GM23248 (cell line): ENCODE data around the gene KLHL12. TPM values are rescaled to one million over a fixed set of nuclear protein-coding genes. Genes with fewer than 3 reads are reported as not detected.

Experiments
- DNase-seq: peaks from one replicate; pipeline ENCODE4 v3.0.0-alpha.2; 2015
- H2AFZ ChIP-seq: fragments of 200-600 bp; sonication (generic); 2 replicates; pipeline ENCODE4 v1.6.1; 2016; ENCODE audit warnings: antibody characterized with exemption
- H3F3A ChIP-seq: fragments of 200-600 bp; sonication (generic); 2 replicates; pipeline ENCODE4 v1.6.1; 2016; ENCODE audit warnings: mild to moderate bottlenecking, antibody characterized with exemption, mixed run types; ENCODE audit not compliant: insufficient read depth
- H3K27ac ChIP-seq: fragments of 200-600 bp; sonication (generic); 2 replicates; pipeline ENCODE4 v1.5.1; 2016; ENCODE audit warnings: mild to moderate bottlenecking
- H3K27me3 ChIP-seq: fragments of 200-600 bp; sonication (generic); replicated peaks from 2 replicates; pipeline ENCODE4 v1.6.1; 2016; ENCODE audit warnings: mild to moderate bottlenecking; ENCODE audit not compliant: insufficient read depth
- H3K36me3 ChIP-seq: fragments of 200-600 bp; sonication (generic); 2 replicates; pipeline ENCODE4 v1.6.1; 2016; ENCODE audit warnings: low read depth, mild to moderate bottlenecking
- H3K4me1 ChIP-seq: fragments of 200-600 bp; sonication (generic); 2 replicates; pipeline ENCODE4 v1.6.1; 2016; ENCODE audit warnings: mild to moderate bottlenecking; ENCODE audit not compliant: insufficient read depth
- H3K4me2 ChIP-seq: fragments of 200-600 bp; sonication (generic); one replicate; pipeline ENCODE4 v1.6.1; 2016; ENCODE audit warnings: mild to moderate bottlenecking; ENCODE audit not compliant: unreplicated experiment
- H3K4me3 ChIP-seq: fragments of 200-600 bp; sonication (generic); 2 replicates; pipeline ENCODE4 v1.5.1; 2016; ENCODE audit warnings: mild to moderate bottlenecking
- H3K79me2 ChIP-seq: fragments of 200-600 bp; sonication (generic); 2 replicates; pipeline ENCODE4 v1.6.1; 2016; ENCODE audit warnings: mild to moderate bottlenecking; ENCODE audit not compliant: insufficient read depth
- H3K9ac ChIP-seq: fragments of 200-600 bp; sonication (generic); 2 replicates; pipeline ENCODE4 v1.6.1; 2016; ENCODE audit warnings: mild to moderate bottlenecking
- H3K9me2 ChIP-seq: fragments of 200-600 bp; sonication (generic); 2 replicates; pipeline ENCODE4 v1.6.1; 2016; ENCODE audit warnings: mixed run types, mild to moderate bottlenecking, moderate library complexity; ENCODE audit not compliant: insufficient read depth
- H3K9me3 ChIP-seq: fragments of 200-600 bp; sonication (generic); one replicate; pipeline ENCODE4 v1.6.1; 2017; ENCODE audit warnings: low read depth
- H4K20me1 ChIP-seq: fragments of 200-600 bp; sonication (generic); 2 replicates; pipeline ENCODE4 v1.6.0; 2016; ENCODE audit not compliant: insufficient read depth
- EZH2 ChIP-seq: fragments of 200-600 bp; sonication (generic); IDR thresholded peaks from 2 replicates; pipeline ENCODE4 v1.6.1; 2018; ENCODE audit warnings: antibody characterized with exemption, mild to moderate bottlenecking; ENCODE audit not compliant: insufficient read depth, poor library complexity, severe bottlenecking
- EZH2phosphoT487 ChIP-seq: fragments of 200-600 bp; sonication (generic); IDR thresholded peaks from 2 replicates; pipeline ENCODE4 v1.6.1; 2018; ENCODE audit warnings: antibody characterized with exemption, moderate library complexity, mild to moderate bottlenecking, low read depth; ENCODE audit not compliant: insufficient read depth
- WGBS, 2 experiments: methylation state at CpG; one replicate each; pipeline ENCODE4 v1.1.6; 2015 to 2017; ENCODE audit warnings: low lambda C conversion rate in 2 of 2, low coverage in 1 of 2; ENCODE audit errors: missing lambda C conversion rate in 2 of 2; 5-methylcytosine and 5-hydroxymethylcytosine counted together
- in situ Hi-C: fragments of 300-500 bp; cut with MboI; formaldehyde crosslinking; loops from 2 replicates; pipeline ENCODE4 v1.15.0; 2020
- polyA plus RNA-seq: library from polyadenylated mRNA; unstranded; fragments of >200 nt; fragmentation: Nextera tagmentation; extraction: Ambion mirVana; gene quantifications from 2 replicates; pipeline ENCODE4 v1.2.1, GENCODE V29; 2016
- small RNA-seq: library from RNA; depleted of rRNA; stranded (forward); fragments of <200 nt; gene quantifications from one replicate; pipeline ENCODE3, GENCODE V24; 2014; ENCODE audit warnings: low read depth, low replicate concordance
- total RNA-seq: library from RNA; depleted of rRNA; stranded (reverse); fragments of >200 nt; shearing (Covaris generic); gene quantifications from 2 replicates; pipeline ENCODE4 v1.2.3, GENCODE V29; 2014; rRNA removed

KLHL12 gene
- total and polyA plus RNA-seq, 2 experiments from 2014 or later, result 20.8 to 22.0 TPM

DNA sequence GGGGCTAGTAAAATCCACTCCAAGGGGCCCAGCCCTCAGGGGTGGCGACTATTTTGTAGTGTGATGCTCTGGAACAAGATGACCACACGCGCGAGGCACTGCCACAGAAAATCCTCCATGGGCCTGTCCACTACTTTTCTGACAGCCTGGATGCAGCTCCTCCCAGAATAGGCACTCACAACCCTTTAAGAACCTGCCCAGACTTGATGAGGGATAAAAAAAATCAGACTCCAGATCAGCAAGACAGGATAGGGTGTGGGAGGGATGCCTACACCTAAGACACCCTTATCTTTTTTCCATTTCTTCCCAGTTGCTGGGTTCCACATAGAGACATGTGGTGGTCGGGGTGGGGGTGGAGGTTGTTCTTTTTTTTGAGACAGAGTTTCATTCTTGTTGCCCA, 82.8 kb downstream of the KLHL12 start:
- 76 to 81% methylated on average over 5 of the region's 5 CpGs for WGBS, 2 experiments
- no peaks in the 10 kb centered on the region for H3K9me2 ChIP-seq
- TF ChIP-seq EZH2phosphoT487 (no peak), EZH2 (no peak)

DNA sequence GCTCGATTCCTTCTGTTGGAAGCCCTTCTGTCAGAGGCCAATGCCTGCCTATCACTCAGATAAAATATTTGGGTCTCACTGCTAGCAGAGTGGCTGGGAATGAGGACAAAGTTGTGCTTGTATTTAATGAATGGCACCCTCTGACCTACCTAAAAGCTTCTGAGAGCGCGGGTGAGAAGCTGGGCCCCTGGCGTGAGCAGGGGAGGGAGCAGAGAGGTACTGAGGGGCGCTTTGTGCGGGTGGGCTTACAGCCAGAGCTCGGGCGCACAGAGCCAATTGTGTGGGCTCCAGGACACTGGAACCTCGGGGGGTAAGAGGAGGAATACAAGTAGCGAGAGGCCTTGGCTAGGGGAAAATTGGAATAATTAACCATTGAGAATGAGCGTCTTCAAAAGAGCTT, 84.0 kb downstream of the KLHL12 start:
- no peaks in the 10 kb centered on the region for H3K27me3 ChIP-seq
- no peak overlapping the region for H3K4me3 ChIP-seq
- H3F3A ChIP-seq, result no peaks in the 10 kb centered on the region
- H3K4me2 ChIP-seq, result no peak overlapping the region
- no peaks in the 10 kb centered on the region for H3K9me2 ChIP-seq
- no peaks in the 10 kb centered on the region for H3K79me2 ChIP-seq
- no peak overlapping the region for H3K27ac ChIP-seq
- H3K4me1 ChIP-seq, result no peaks in the 10 kb centered on the region
- H2AFZ ChIP-seq, result no peak overlapping the region
- no peak for DNase-seq
- WGBS, 2 experiments, result 76 to 80% methylated on average over 11 of the region's 11 CpGs
- TF ChIP-seq EZH2phosphoT487, result no peak
- no peak for TF ChIP-seq EZH2
- no peaks in the 10 kb centered on the region for H4K20me1 ChIP-seq
- H3K9ac ChIP-seq, result no peak overlapping the region
- H3K36me3 ChIP-seq, result no peaks in the 10 kb centered on the region
- in situ Hi-C loops, result no loop called here
- no peaks in the 10 kb centered on the region for H3K9me3 ChIP-seq

More for the DNA sequence above, 82.8 kb downstream of the KLHL12 start:
- DNase-seq, result no peak
- Histone ChIP-seq H3K4me2 (no peak overlapping the region), H3K9me3 (no peaks in the 10 kb centered on the region), H3K9ac (no peak overlapping the region), H3K4me1 (no peaks in the 10 kb centered on the region), H3K4me3 (no peak overlapping the region), H3K36me3 (no peaks in the 10 kb centered on the region), H4K20me1 (no peaks in the 10 kb centered on the region), H3F3A (no peaks in the 10 kb centered on the region), H3K27ac (no peak overlapping the region), H3K27me3 (no peaks in the 10 kb centered on the region), H2AFZ (no peak overlapping the region), H3K79me2 (no peaks in the 10 kb centered on the region)
- in situ Hi-C loops, result no loop called here

Small RNA genes within 50 kb of the gene (small RNA-seq; reads per million reads assigned to genes)
- not detected for gene RF00019

Other genes with a start within 250 kb of the KLHL12 start
- not detected in 2 replicates for gene SYT2, start 216.8 kb downstream of the KLHL12 start, total RNA-seq
- gene SYT2, start 216.8 kb downstream of the KLHL12 start, polyA plus RNA-seq, result 0.03 and 0.05 TPM in 2 replicates
- 64.3 and 74.7 TPM in 2 replicates for gene KDM5B, start 118.8 kb downstream of the KLHL12 start, total RNA-seq
- gene KDM5B, start 118.8 kb downstream of the KLHL12 start, polyA plus RNA-seq, result 74.4 and 79.5 TPM in 2 replicates
- gene PCAT6, start 116.3 kb downstream of the KLHL12 start, total RNA-seq, result not detected in 2 replicates
- 9.4 and 13.9 TPM in 2 replicates for gene PCAT6, start 116.3 kb downstream of the KLHL12 start, polyA plus RNA-seq
- 5.2 and 7.2 TPM in 2 replicates for gene RABIF, start 38.1 kb downstream of the KLHL12 start, total RNA-seq
- gene RABIF, start 38.1 kb downstream of the KLHL12 start, polyA plus RNA-seq, result 16.5 and 17.0 TPM in 2 replicates
- 83.2 and 101 TPM in 2 replicates for gene ADIPOR1, start 31.1 kb upstream of the KLHL12 start, total RNA-seq
- 110 and 111 TPM in 2 replicates for gene ADIPOR1, start 31.1 kb upstream of the KLHL12 start, polyA plus RNA-seq
- gene CYB5R1, start 40.0 kb upstream of the KLHL12 start, total RNA-seq, result 28.7 and 32.9 TPM in 2 replicates
- 40.7 and 45.9 TPM in 2 replicates for gene CYB5R1, start 40.0 kb upstream of the KLHL12 start, polyA plus RNA-seq
- 92.7 and 111 TPM in 2 replicates for gene TMEM183A, start 80.1 kb upstream of the KLHL12 start, total RNA-seq
- gene TMEM183A, start 80.1 kb upstream of the KLHL12 start, polyA plus RNA-seq, result 57.3 TPM in 2 replicates
- gene PPFIA4, start 99.3 kb upstream of the KLHL12 start, total RNA-seq, result 13.6 and 16.1 TPM in 2 replicates
- gene PPFIA4, start 99.3 kb upstream of the KLHL12 start, polyA plus RNA-seq, result 3.2 and 4.9 TPM in 2 replicates
- not detected in 2 replicates for gene MYOG, start 158.8 kb upstream of the KLHL12 start, total RNA-seq
- not detected in 2 replicates for gene MYOG, start 158.8 kb upstream of the KLHL12 start, polyA plus RNA-seq
- gene ADORA1, start 200.5 kb upstream of the KLHL12 start, total RNA-seq, result 0.89 and 5.8 TPM in 2 replicates
- gene ADORA1, start 200.5 kb upstream of the KLHL12 start, polyA plus RNA-seq, result 2.2 and 3.3 TPM in 2 replicates
- 0.11 and 1.4 TPM in 2 replicates for gene MYBPH, start 248.6 kb upstream of the KLHL12 start, total RNA-seq
- gene MYBPH, start 248.6 kb upstream of the KLHL12 start, polyA plus RNA-seq, result 0.34 and 0.89 TPM in 2 replicates